Nephron (organoid): ENCODE data around the gene ZSWIM3.
A peak's percentile ranks its signal among the peaks of the same experiment; 100 is the strongest.

ENCODE experiments used
- H3K27ac Mint-ChIP-seq, 3 experiments: 2 replicates each; pipeline ENCODE4 v1.8.0; 2020; ENCODE audit warnings: mixed read lengths in 3 of 3, mild to moderate bottlenecking in 2 of 3, moderate library complexity in 1 of 3
- H3K27me3 Mint-ChIP-seq: 2 replicates; pipeline ENCODE4 v1.8.0; 2021; ENCODE audit warnings: low read depth, mild to moderate bottlenecking, moderate library complexity, mixed read lengths
- H3K36me3 Mint-ChIP-seq: 2 replicates; pipeline ENCODE4 v1.8.0; 2020; ENCODE audit warnings: low read depth, mixed read lengths
- H3K4me1 Mint-ChIP-seq: 2 replicates; pipeline ENCODE4 v1.8.0; 2020; ENCODE audit warnings: mixed read lengths
- H3K4me3 Mint-ChIP-seq, 3 experiments: 2 replicates each; pipeline ENCODE4 v1.8.0; 2020; ENCODE audit warnings: mild to moderate bottlenecking in 3 of 3, mixed read lengths in 3 of 3, moderate library complexity in 2 of 3
- H3K9me3 Mint-ChIP-seq: 2 replicates; pipeline ENCODE4 v1.8.0; 2020; ENCODE audit warnings: mixed read lengths
- CTCF ChIP-seq, 3 experiments: fragments of 200-600 bp; sonication (generic); IDR thresholded peaks; one replicate each; pipeline ENCODE4 v1.5.0; 2021; ENCODE audit warnings: antibody characterized with exemption in 3 of 3; ENCODE audit not compliant: unreplicated experiment in 3 of 3

Gene ZSWIM3

GRCh38 chr20:45907219-45907948 lies 50.0 kb downstream of the ZSWIM3 start:
- H3K36me3 Mint-ChIP-seq = peaks cover 44% of the 10 kb centered on the region
- H3K4me3 Mint-ChIP-seq = no peak overlapping the region
- no peak for TF ChIP-seq CTCF (IDR thresholded peaks at IDR 0.05; ENCODE audit: unreplicated experiment in 3 of 3)
- H3K9me3 Mint-ChIP-seq = no peaks in the 10 kb centered on the region
- no peak overlapping the region for H3K27ac Mint-ChIP-seq
- H3K4me1 Mint-ChIP-seq = peaks cover 9% of the 10 kb centered on the region
- H3K27me3 Mint-ChIP-seq = no peaks in the 10 kb centered on the region

DNA sequence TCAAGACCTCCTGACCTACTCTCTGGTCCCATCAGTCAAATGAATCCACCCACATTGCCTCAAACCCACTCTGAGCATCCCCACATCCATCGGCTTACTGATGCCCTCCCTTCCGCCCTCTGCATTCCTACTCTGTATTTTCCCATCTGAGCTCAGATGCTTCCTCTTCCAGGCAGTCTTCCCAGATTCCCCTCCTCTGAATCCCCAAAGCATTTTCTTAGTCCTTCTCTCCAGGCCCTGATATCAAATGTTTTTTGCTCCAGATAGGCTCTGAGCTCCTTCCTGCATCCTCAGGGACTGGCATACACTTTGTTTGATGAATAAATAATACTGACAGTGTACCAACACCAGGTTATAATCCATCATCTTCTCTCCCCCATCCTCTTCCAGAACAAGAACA lies 50.7 kb downstream of the ZSWIM3 start:
- peaks cover 43% of the 10 kb centered on the region for H3K36me3 Mint-ChIP-seq

GRCh38 chr20:45909336-45909808 lies 52.0 kb downstream of the ZSWIM3 start:
- H3K4me1 Mint-ChIP-seq = peaks cover 13% of the 10 kb centered on the region
- H3K4me3 Mint-ChIP-seq = peak overlapping the region in 2 of 3 experiments; percentile 19 to 28
- H3K27me3 Mint-ChIP-seq = no peaks in the 10 kb centered on the region
- peaks cover 37% of the 10 kb centered on the region for H3K36me3 Mint-ChIP-seq
- no peak for TF ChIP-seq CTCF (IDR thresholded peaks at IDR 0.05; ENCODE audit: unreplicated experiment in 3 of 3)
- H3K27ac Mint-ChIP-seq = no peak overlapping the region
- no peaks in the 10 kb centered on the region for H3K9me3 Mint-ChIP-seq

More for the DNA sequence above, 50.7 kb downstream of the ZSWIM3 start:
- no peaks in the 10 kb centered on the region for H3K27me3 Mint-ChIP-seq
- no peak for TF ChIP-seq CTCF (IDR thresholded peaks at IDR 0.05; ENCODE audit: unreplicated experiment in 3 of 3)
- H3K4me1 Mint-ChIP-seq = peaks cover 11% of the 10 kb centered on the region
- no peak overlapping the region for H3K27ac Mint-ChIP-seq
- no peak overlapping the region for H3K4me3 Mint-ChIP-seq
- H3K9me3 Mint-ChIP-seq = no peaks in the 10 kb centered on the region

DNA sequence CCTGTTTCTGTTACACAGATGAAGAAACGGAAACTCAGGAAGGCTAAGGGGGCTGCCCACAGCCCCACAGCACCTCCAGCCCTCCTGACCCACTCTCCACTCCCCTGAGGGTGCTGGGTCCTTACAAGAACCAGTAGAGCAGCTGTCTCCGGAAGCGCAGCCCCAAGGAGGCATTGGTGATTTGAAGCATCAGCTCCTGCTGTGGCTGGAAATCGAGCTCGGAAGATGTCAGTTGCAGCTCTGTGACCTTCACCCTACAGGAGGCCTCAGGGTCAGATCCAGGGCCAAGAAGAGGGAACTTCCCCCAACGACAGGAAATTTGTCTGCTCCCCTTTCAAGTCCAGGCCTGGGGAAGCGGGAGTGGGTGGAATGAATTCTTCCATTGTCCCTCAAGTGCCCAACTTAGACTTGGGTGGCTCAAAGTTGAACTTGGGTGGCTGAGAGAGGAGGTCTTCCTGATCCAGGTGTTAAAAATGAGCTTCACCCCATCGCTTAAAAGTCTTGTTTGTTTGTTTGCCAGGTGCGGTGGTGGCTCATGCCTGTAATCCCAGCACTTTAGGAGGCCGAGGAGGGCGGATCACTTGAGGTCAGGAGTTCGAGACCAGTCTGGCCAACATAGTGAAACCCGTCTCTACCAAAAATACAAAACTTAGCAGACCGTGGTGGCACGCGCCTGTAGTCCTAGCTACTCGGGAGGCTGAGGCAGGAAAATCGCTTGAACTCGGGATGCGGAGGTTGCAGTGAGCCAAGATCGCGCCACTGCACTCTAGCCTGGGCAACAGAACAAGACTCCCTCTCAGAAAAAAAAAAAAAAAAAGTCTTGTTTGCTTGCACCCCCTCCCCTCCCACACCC lies 52.6 kb downstream of the ZSWIM3 start:
- no peaks in the 10 kb centered on the region for H3K27me3 Mint-ChIP-seq
- peak overlapping the region; percentile 69 to 77 (median 75) for H3K4me3 Mint-ChIP-seq
- TF ChIP-seq CTCF (IDR thresholded peaks at IDR 0.05; ENCODE audit: unreplicated experiment in 3 of 3) = no peak
- H3K4me1 Mint-ChIP-seq = peaks cover 17% of the 10 kb centered on the region
- peak overlapping the region; percentile 44 to 91 (median 62) for H3K27ac Mint-ChIP-seq
- no peaks in the 10 kb centered on the region for H3K9me3 Mint-ChIP-seq
- H3K36me3 Mint-ChIP-seq = peaks cover 31% of the 10 kb centered on the region

DNA sequence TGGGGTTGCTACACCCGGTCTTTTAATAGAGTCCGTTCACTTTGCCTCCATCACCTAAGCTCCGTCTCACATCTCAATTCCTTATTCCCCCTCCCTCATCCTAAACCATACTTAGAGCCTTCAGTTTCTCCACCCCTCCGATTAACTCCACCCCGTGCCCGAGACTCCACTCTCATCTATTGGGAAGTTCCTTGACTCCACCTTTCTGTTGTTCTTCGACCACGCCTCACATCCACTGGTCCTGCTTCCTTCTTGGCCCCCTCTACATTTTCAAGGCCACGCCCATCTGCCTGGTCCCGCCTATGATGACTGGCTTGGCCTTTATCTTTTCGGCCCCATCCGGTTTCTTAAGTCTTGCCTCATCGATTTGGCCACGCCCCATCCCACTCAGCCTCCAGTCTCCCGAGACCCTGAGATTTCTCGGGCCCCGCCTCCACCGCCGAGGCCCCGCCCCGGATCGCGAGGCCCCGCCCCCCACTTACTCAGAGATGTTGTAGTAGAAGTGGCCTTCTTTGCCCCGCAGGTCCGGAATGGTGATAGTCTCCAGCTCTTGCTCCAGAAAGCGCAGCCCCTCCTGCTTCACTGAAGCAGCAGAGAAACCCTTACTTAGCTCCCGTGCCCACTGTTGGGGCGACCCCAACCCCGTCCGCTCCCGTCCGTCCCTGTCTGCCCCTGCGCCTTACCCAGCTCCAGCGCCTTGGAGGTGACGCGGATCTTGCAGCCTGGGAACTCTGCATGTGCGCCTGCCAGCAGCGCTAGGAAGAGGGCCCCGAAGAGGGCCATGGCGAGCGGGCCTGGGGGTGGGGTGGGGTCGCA lies 53.5 kb downstream of the ZSWIM3 start:
- Mint-ChIP-seq H3K27me3 (no peaks in the 10 kb centered on the region), H3K27ac (peak overlapping the region; percentile 44 to 91 (median 62)), H3K9me3 (no peaks in the 10 kb centered on the region), H3K4me1 (peaks cover 17% of the 10 kb centered on the region), H3K36me3 (peaks cover 26% of the 10 kb centered on the region), H3K4me3 (peak overlapping the region; percentile 69 to 77 (median 75))
- no peak for TF ChIP-seq CTCF (IDR thresholded peaks at IDR 0.05; ENCODE audit: unreplicated experiment in 3 of 3)
